GM11168 (cell line): ENCODE results near the gene E2F8.

Experiments
- in situ Hi-C: fragments of 300-500 bp; cut with MboI; formaldehyde crosslinking; loops from one replicate; pipeline ENCODE4 v1.12.0; 2022; ENCODE audit warnings: low sequenced_read_pairs; ENCODE audit not compliant: unreplicated experiment

Gene E2F8

GRCh38 chr11:19194620-19195308 lies 46.0 kb downstream of the E2F8 start:
- in situ Hi-C loops, result no loop called here

DNA sequence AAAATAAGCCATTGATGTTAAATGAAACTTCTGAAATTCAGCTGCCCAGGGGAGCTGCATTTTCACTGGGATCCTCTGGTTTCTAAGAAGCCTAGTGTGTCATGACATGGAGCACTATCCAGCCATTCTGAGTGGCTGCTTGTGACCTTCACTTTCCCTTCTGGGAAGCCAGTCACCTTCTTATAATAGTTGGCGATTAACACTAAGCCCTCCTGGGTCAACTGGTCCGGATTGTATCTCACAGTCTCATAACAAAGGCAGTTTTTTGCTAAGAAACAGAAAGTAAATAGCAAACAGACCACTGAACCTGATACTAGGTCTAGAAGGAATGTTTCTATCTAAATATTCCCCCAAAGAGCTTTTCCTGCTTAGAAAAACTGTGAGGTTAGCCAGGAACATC lies 46.8 kb downstream of the E2F8 start:
- in situ Hi-C loops, result no loop called here

DNA sequence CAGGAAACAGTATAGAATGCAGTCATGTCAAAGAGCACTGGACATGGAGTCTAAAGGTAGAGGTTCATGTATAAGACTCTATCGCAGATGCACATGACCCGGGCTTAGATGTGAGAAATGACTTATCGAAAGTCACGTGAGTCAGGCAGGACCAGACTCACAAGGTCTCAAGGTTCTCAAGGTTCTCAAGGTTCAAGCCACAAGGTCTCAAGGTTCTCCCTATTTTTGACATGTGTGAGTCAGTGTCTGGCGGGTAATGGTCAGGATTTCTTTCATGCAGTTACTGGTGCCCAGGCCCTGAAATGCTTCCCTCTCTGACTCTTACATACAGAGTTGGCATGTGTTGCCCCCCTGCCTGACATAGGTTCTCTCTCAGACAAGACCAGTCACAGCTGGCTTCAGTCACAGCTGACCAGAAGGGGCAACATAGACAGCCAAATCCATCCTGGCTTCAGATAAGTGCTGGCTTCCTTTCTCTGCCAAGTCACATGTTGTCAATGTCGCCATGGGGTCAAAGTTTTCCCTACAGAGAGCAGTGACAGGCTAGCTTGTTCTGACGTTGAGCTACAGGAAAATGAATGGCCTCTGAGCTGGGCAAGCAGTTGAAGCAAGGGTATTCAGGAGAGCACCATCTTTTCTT lies 49.1 kb downstream of the E2F8 start:
- in situ Hi-C loops, result no loop called here

DNA sequence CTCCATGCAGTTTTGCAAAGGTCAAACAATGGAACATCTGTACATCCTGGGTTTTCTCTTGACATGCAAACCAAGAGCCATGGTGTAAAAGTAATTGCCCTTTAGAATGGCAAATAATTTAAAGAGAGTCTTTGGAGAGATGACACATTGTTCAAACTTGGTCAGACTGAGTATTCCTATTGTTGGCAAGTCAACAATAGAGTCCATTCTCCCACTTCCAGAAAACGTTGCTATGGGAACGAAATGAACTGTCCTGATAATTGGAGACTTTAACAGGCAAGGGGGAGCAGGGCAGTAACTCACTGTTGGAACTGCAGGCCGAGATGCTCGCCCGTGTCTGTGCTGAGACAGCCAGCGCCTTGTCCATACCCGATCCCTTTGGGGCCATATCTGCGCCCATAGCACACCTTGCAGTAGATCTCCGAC lies 52.9 kb downstream of the E2F8 start:
- in situ Hi-C loops, result no loop called here

DNA sequence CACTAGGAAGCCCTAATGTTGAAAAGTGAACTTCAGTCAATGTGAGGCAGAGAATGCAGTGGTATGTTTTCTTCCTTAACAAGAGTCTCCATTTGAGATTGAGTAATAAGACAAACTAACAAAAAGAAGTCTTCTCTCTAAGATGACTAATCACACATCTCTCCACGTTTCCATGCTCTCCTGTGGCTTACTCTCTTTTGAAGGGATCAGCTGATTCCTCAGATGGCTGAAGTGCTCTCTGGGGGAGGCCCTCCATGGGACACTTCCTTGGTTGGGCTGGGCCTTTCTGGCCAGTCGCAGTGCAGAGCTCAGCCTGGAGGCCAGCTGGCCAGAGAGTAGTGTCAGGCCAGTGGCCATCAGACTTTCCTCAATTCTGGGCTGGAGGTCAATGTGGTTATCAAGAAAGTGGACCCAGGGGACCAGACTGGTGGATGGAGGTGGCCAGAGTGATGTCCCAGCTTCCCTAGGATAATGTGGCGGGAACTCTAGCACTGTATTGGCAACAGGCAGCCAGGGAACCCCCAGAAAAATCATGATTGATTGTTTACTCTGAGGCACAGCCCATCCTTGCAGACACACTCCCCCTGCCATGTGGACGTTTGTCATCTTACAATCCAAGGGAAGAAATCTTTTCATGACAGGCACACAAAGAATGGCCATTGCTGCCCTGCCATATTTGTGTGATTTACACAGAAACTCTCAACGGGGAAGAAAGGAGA lies 53.5 kb downstream of the E2F8 start:
- in situ Hi-C loops, result no loop called here

- in situ Hi-C loops, result no loop called here
Observed at GRCh38 chr11:19185516-19186052, 55.2 kb downstream of the E2F8 start.

DNA sequence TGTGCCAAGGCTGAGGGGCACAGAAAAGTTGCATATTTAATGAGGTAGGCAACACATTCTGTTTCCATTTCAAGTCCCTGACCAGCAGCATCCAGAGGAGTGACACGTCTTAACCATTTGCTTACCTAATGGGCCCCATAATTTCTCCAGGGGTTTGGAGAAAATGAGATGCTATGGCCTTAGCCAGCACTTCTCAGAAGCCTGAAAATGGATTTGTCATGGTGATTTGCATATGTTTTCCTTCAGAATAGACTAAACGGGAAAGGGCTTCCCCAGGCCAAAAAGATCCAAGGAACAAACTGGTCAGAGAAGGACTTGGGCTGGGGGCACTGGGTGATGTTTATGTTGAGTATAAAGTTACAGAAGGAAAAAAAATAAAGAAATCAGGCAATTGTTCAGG lies 55.7 kb downstream of the E2F8 start:
- in situ Hi-C loops, result no loop called here

- in situ Hi-C loops, result no loop called here
Observed at GRCh38 chr11:19183646-19184045, 57.1 kb downstream of the E2F8 start.

DNA sequence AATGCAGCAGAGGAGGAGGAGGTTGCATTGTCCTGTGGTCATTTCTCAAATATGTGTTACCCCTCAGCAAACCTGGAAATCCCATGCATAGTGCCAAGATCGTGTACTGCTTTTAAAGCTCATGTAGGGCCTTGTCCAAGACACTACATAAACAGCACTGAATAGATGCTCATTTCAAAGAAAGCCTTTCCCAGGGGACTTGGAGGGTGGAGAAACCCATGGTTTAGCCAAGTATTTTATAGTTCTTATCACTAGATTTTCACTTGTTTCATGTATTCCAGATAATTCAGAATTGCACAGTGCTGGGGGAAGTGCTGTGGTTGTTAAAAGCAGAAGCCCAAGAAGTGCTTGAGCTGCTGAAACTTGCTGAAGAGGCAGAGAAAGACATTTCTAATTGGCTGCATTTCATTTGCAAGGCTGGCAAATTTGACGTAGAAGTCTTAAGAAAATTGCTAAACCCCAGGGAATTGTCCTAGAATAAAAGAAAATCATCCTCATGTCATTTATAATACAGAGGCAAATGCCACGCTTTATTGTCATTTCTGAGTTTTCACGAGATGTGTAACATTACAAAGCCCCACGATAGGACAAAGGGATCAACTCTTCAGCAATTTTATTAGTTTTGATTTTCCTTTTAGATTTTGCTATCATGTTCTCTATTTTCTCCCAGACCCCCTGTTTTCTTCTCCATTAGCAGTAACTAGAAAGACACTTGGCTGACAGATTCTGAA lies 59.0 kb downstream of the E2F8 start:
- in situ Hi-C loops, result no loop called here

GRCh38 chr11:19176629-19177186 lies 64.0 kb downstream of the E2F8 start:
- in situ Hi-C loops, result no loop called here
